IMR-90 (cell line): Measurements from ENCODE around the gene TERC. TPM values are rescaled to one million over a fixed set of nuclear protein-coding genes. Genes with fewer than 3 reads are reported as not detected.

ENCODE experiments used
- ATAC-seq: fragments of 200-7000 bp; cut with Tn5 transposase; 2 replicates; pipeline ENCODE4 v1.9.1; 2020; ENCODE audit warnings: low read depth, mild to moderate bottlenecking, moderate library complexity
- BruUV-seq: library from RNA; stranded (reverse); fragments of 400-500 nt; replicated peaks from 2 replicates; lab custom pipeline; 2021; lab: Mats Ljungman, UMichigan
- CTCF ChIA-PET: fragments of 300-600 bp; formaldehyde crosslinking; extraction: SDS; loops from one replicate; lab custom pipeline; 2021; ENCODE audit warnings: antibody characterized with exemption; lab: Yijun Ruan, JAX
- POLR2A ChIA-PET: fragments of 300-600 bp; sonication (Branson Sonifier 250); formaldehyde crosslinking; loops from one replicate; lab custom pipeline; 2022; ENCODE audit warnings: antibody characterized with exemption; ENCODE audit not compliant: unreplicated experiment; lab: Charles Lee
- DNase-seq: peaks from one replicate; pipeline ENCODE4 v3.0.0; 2013
- H2AFZ ChIP-seq: replicated peaks from 2 replicates; pipeline ENCODE3; 2013; ENCODE audit warnings: low read length, mild to moderate bottlenecking; ENCODE audit not compliant: poor library complexity
- H2AK5ac ChIP-seq: 2 replicates; pipeline ENCODE4 v1.6.1; 2013; ENCODE audit warnings: low read depth, low read length, inconsistent platforms
- H2AK9ac ChIP-seq: replicated peaks from 2 replicates; pipeline ENCODE3; 2013; ENCODE audit warnings: mild to moderate bottlenecking, low read depth, low read length, moderate library complexity; ENCODE audit not compliant: poor library complexity
- H2BK120ac ChIP-seq: 2 replicates; pipeline ENCODE4 v1.6.1; 2013; ENCODE audit warnings: low read depth, low read length, inconsistent platforms
- H2BK15ac ChIP-seq: 3 replicates; pipeline ENCODE4 v1.6.1; 2013; ENCODE audit warnings: low read depth, low read length, inconsistent platforms
- H2BK20ac ChIP-seq: 2 replicates; pipeline ENCODE4 v1.6.1; 2013; ENCODE audit warnings: low read depth, mild to moderate bottlenecking, inconsistent platforms, low read length, moderate library complexity
- H2BK5ac ChIP-seq: 2 replicates; pipeline ENCODE4 v1.6.1; 2013; ENCODE audit warnings: mild to moderate bottlenecking, low read depth, low read length, inconsistent platforms; ENCODE audit not compliant: poor library complexity, severe bottlenecking
- H3K14ac ChIP-seq: replicated peaks from 2 replicates; pipeline ENCODE4 v1.6.1; 2013; ENCODE audit warnings: low read depth, low read length, inconsistent platforms
- H3K18ac ChIP-seq: 2 replicates; pipeline ENCODE4 v1.6.1; 2013; ENCODE audit warnings: low read depth, low read length, control low read depth
- H3K23ac ChIP-seq: 2 replicates; pipeline ENCODE4 v1.6.1; 2013; ENCODE audit warnings: low read depth, low read length, inconsistent platforms
- H3K27ac ChIP-seq: 2 replicates; pipeline ENCODE4 v1.5.1; 2013; ENCODE audit warnings: mild to moderate bottlenecking, control low read depth, low read length; ENCODE audit not compliant: insufficient read depth
- H3K27me3 ChIP-seq: 2 replicates; pipeline ENCODE4 v1.6.1; 2013; ENCODE audit warnings: low read length; ENCODE audit not compliant: control insufficient read depth, insufficient read depth
- H3K36me3 ChIP-seq: 2 replicates; pipeline ENCODE4 v1.6.1; 2013; ENCODE audit warnings: low read length, mixed read lengths; ENCODE audit not compliant: control insufficient read depth, insufficient read depth
- H3K4ac ChIP-seq: 2 replicates; pipeline ENCODE4 v1.6.1; 2013; ENCODE audit warnings: low read depth, low read length, inconsistent platforms
- H3K4me1 ChIP-seq: 2 replicates; pipeline ENCODE4 v1.6.1; 2013; ENCODE audit warnings: low read length, mixed read lengths; ENCODE audit not compliant: control insufficient read depth, insufficient read depth
- H3K4me2 ChIP-seq: 2 replicates; pipeline ENCODE4 v1.6.1; 2013; ENCODE audit warnings: low read depth, mild to moderate bottlenecking, control low read depth, low read length, moderate library complexity
- H3K4me3 ChIP-seq: 2 replicates; pipeline ENCODE4 v1.5.1; 2013; ENCODE audit warnings: low read depth, mild to moderate bottlenecking, control low read depth, low read length, moderate library complexity; ENCODE audit not compliant: insufficient read depth
- H3K56ac ChIP-seq: 2 replicates; pipeline ENCODE4 v1.6.1; 2013; ENCODE audit warnings: low read length, inconsistent platforms; ENCODE audit not compliant: insufficient read depth; ENCODE audit errors: extremely low read depth
- H3K79me1 ChIP-seq, 2 experiments: 2 replicates each; pipeline ENCODE4 v1.6.1; 2013; ENCODE audit warnings: low read length in 2 of 2, inconsistent platforms in 1 of 2, low read depth in 1 of 2
- H3K9ac ChIP-seq: 2 replicates; pipeline ENCODE4 v1.6.1; 2013; ENCODE audit warnings: low read depth, low read length, control low read depth
- H3K9me1 ChIP-seq: 2 replicates; pipeline ENCODE4 v1.6.1; 2013; ENCODE audit warnings: low read length, inconsistent platforms; ENCODE audit not compliant: insufficient read depth
- H3K9me3 ChIP-seq: 2 replicates; pipeline ENCODE4 v1.6.1; 2013; ENCODE audit warnings: low read length; ENCODE audit not compliant: control insufficient read depth, insufficient read depth
- H4K20me1 ChIP-seq: 2 replicates; pipeline ENCODE4 v1.6.1; 2013; ENCODE audit warnings: low read length, inconsistent platforms; ENCODE audit not compliant: insufficient read depth
- H4K5ac ChIP-seq: 2 replicates; pipeline ENCODE4 v1.6.1; 2013; ENCODE audit warnings: mild to moderate bottlenecking, low read depth, low read length, control low read depth
- H4K8ac ChIP-seq, 2 experiments: 2 replicates each; pipeline ENCODE4 v1.6.1; 2013; ENCODE audit warnings: low read depth in 2 of 2, low read length in 2 of 2, control low read depth in 1 of 2, inconsistent platforms in 1 of 2
- H4K91ac ChIP-seq: 2 replicates; pipeline ENCODE4 v1.6.1; 2013; ENCODE audit warnings: low read depth, low read length, inconsistent platforms; ENCODE audit not compliant: insufficient read depth
- CEBPB ChIP-seq: IDR thresholded peaks from 2 replicates; pipeline ENCODE4 v1.6.1; 2012; ENCODE audit warnings: low read depth, low read length, improper control_type of control experiment
- CHD1 ChIP-seq: IDR thresholded peaks from 2 replicates; pipeline ENCODE4 v1.6.1; 2012; ENCODE audit warnings: low read depth, low read length, improper control_type of control experiment
- FOS ChIP-seq: fragments of 150-350 bp; IDR thresholded peaks from 2 replicates; pipeline ENCODE4 v1.6.1; 2016; ENCODE audit warnings: low read depth, low read length
- MAFK ChIP-seq: IDR thresholded peaks from 2 replicates; pipeline ENCODE4 v1.6.1; 2012; ENCODE audit warnings: low read depth, low read length, improper control_type of control experiment
- POLR2A ChIP-seq: IDR thresholded peaks from 2 replicates; pipeline ENCODE4 v1.6.1; 2012; ENCODE audit warnings: mild to moderate bottlenecking, low read depth, low read length
- RCOR1 ChIP-seq: IDR thresholded peaks from 2 replicates; pipeline ENCODE4 v1.6.1; 2012; ENCODE audit warnings: mild to moderate bottlenecking, low read length, improper control_type of control experiment; ENCODE audit not compliant: insufficient replicate concordance
- RFX5 ChIP-seq: IDR thresholded peaks from 2 replicates; pipeline ENCODE4 v1.8.0; 2012; ENCODE audit warnings: low read depth, mild to moderate bottlenecking, low read length, moderate library complexity
- SMC3 ChIP-seq: fragments of 150-350 bp; IDR thresholded peaks from 2 replicates; pipeline ENCODE4 v1.6.1; 2016; ENCODE audit warnings: low read depth, mild to moderate bottlenecking, antibody characterized with exemption, low read length, moderate library complexity
- dilution Hi-C: fragments of 300-500 bp; cut with HindIII; formaldehyde crosslinking; loops from one replicate; pipeline ENCODE4 v1.14.3; 2018; ENCODE audit warnings: low sequenced_read_pairs; ENCODE audit not compliant: unreplicated experiment
- in situ Hi-C: fragments of 300-500 bp; cut with MboI; formaldehyde crosslinking; loops from 3 replicates; pipeline ENCODE4 v1.14.3; 2019; ENCODE audit warnings: low sequenced_read_pairs, inconsistent platforms, mixed read lengths
- intact Hi-C: fragments of 100-400 bp; cut with micrococcal nuclease; formaldehyde crosslinking; loops from 2 replicates; pipeline ENCODE4 v1.10.0; 2022
- polyA plus RNA-seq, 3 experiments: library from polyadenylated mRNA; depleted of rRNA; stranded (reverse); fragments of >200 nt; gene quantifications; 2 replicates each; pipeline ENCODE4 v1.2.3, GENCODE V29; 2012; ENCODE audit warnings: low replicate concordance in 1 of 3
- total RNA-seq: library from RNA; depleted of rRNA; stranded (reverse); fragments of >200 nt; gene quantifications from 2 replicates; pipeline ENCODE4 v1.2.3, GENCODE V29; 2012
- TF ChIP-seq, protein P1 (sequence below): fragments of 150-350 bp; IDR thresholded peaks from 2 replicates; pipeline ENCODE4 v1.6.1; 2016; ENCODE audit warnings: low read depth, mild to moderate bottlenecking, low read length, moderate library complexity, borderline replicate concordance
- TF ChIP-seq, protein P2 (sequence below): conservative IDR thresholded peaks from 2 replicates; pipeline ENCODE4 v1.5.1; 2012; ENCODE audit warnings: mild to moderate bottlenecking, low read depth, low read length, improper control_type of control experiment
- TF ChIP-seq, protein P3 (sequence below): fragments of 150-350 bp; IDR thresholded peaks from 2 replicates; pipeline ENCODE4 v1.6.1; 2017; ENCODE audit warnings: mild to moderate bottlenecking, antibody characterized with exemption, low read length, low read depth

Gene TERC
- total and polyA plus RNA-seq, 2 of the 4 experiments (the other 2 are of a cell fraction) = 57.0 TPM; not detected in 1

DNA sequence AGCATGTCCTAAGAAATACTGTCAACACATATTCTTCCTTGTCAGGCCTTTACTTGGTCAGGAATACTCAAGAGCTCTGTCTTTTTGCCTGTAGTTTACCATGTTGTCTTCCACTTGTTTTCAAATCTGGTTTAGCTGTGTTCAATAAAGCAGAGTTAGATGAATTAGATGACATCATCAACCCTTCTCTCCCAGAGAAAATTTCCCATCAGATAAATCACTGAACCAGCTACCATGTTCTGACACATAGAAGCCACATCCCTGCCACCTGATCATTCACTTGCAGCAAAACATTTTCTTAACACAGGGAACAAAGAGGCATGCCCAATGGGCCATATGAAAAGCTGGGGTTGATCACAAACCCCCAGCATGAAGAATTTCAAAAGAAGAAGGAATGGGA lies 42.1 kb downstream of the TERC start:
- H2AFZ ChIP-seq = no peak overlapping the region
- no peaks in the 10 kb centered on the region for H3K9me3 ChIP-seq
- no peak overlapping the region for H4K8ac ChIP-seq
- ChIA-PET POLR2A (no interaction called here), CTCF (no interaction called here)
- no peaks in the 10 kb centered on the region for H3K27me3 ChIP-seq
- no peaks in the 10 kb centered on the region for H3K4me1 ChIP-seq
- BruUV-seq = no TSS peak
- H3K4ac ChIP-seq = no peak overlapping the region
- H2AK9ac ChIP-seq = no peak overlapping the region
- H3K36me3 ChIP-seq = no peaks in the 10 kb centered on the region
- in situ Hi-C loops = no loop called here
- H2BK5ac ChIP-seq = no peak overlapping the region
- H3K14ac ChIP-seq = no peak overlapping the region
- no peaks in the 10 kb centered on the region for H4K20me1 ChIP-seq
- no peak overlapping the region for H3K4me3 ChIP-seq
- H3K18ac ChIP-seq = no peak overlapping the region
- ATAC-seq = no peak
- H3K9ac ChIP-seq = no peak overlapping the region
- no peak overlapping the region for H2BK120ac ChIP-seq
- H4K91ac ChIP-seq = no peak overlapping the region
- no peak for DNase-seq
- H3K56ac ChIP-seq = no peak overlapping the region
- H2BK20ac ChIP-seq = no peak overlapping the region
- H2AK5ac ChIP-seq = no peak overlapping the region
- H4K5ac ChIP-seq = no peak overlapping the region
- H3K27ac ChIP-seq = no peak overlapping the region
- intact Hi-C loops = no loop called here
- no peak overlapping the region for H3K4me2 ChIP-seq
- H2BK15ac ChIP-seq = no peak overlapping the region
- H3K23ac ChIP-seq = no peak overlapping the region
- H3K79me1 ChIP-seq = no peaks in the 10 kb centered on the region
- H3K9me1 ChIP-seq = no peaks in the 10 kb centered on the region
- dilution Hi-C loops = no loop called here
- TF ChIP-seq POLR2A (no peak), SMC3 (no peak), FOS (no peak), RCOR1 (no peak), MAFK (no peak), CHD1 (no peak), CEBPB (no peak), RFX5 (no peak)
- TF ChIP-seq, protein P1, sequence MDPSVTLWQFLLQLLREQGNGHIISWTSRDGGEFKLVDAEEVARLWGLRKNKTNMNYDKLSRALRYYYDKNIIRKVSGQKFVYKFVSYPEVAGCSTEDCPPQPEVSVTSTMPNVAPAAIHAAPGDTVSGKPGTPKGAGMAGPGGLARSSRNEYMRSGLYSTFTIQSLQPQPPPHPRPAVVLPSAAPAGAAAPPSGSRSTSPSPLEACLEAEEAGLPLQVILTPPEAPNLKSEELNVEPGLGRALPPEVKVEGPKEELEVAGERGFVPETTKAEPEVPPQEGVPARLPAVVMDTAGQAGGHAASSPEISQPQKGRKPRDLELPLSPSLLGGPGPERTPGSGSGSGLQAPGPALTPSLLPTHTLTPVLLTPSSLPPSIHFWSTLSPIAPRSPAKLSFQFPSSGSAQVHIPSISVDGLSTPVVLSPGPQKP = no peak
- TF ChIP-seq, protein P2, sequence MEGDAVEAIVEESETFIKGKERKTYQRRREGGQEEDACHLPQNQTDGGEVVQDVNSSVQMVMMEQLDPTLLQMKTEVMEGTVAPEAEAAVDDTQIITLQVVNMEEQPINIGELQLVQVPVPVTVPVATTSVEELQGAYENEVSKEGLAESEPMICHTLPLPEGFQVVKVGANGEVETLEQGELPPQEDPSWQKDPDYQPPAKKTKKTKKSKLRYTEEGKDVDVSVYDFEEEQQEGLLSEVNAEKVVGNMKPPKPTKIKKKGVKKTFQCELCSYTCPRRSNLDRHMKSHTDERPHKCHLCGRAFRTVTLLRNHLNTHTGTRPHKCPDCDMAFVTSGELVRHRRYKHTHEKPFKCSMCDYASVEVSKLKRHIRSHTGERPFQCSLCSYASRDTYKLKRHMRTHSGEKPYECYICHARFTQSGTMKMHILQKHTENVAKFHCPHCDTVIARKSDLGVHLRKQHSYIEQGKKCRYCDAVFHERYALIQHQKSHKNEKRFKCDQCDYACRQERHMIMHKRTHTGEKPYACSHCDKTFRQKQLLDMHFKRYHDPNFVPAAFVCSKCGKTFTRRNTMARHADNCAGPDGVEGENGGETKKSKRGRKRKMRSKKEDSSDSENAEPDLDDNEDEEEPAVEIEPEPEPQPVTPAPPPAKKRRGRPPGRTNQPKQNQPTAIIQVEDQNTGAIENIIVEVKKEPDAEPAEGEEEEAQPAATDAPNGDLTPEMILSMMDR = no peak
- TF ChIP-seq, protein P3, sequence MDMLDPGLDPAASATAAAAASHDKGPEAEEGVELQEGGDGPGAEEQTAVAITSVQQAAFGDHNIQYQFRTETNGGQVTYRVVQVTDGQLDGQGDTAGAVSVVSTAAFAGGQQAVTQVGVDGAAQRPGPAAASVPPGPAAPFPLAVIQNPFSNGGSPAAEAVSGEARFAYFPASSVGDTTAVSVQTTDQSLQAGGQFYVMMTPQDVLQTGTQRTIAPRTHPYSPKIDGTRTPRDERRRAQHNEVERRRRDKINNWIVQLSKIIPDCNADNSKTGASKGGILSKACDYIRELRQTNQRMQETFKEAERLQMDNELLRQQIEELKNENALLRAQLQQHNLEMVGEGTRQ = no peak
